HEK293 (cell line): ENCODE measurements around the gene PRPF31.

Experiments
- CTCF ChIA-PET: fragments of 350-600 bp; formaldehyde crosslinking; extraction: SDS; loops from one replicate; lab custom pipeline; 2021; ENCODE audit warnings: antibody characterized with exemption; lab: Yijun Ruan, JAX
- POLR2A ChIA-PET: fragments of 300-600 bp; formaldehyde crosslinking; extraction: SDS; loops from one replicate; lab custom pipeline; 2020; ENCODE audit warnings: antibody characterized with exemption, inconsistent platforms; lab: Yijun Ruan, JAX
- H3K27ac ChIP-seq: fragments of 200-500 bp; sonication (Bioruptor generic); 2 replicates; pipeline ENCODE4 v1.5.1; 2014; ENCODE audit warnings: low read depth, low read length, control low read depth, inconsistent platforms; ENCODE audit errors: extremely low read depth
- H3K36me3 ChIP-seq, 2 experiments: fragments of 200-500 bp in 1 of 2; sonication (Bioruptor generic) in 1 of 2; 1 replicate in 1 of 2; 2 replicates in 1 of 2; pipeline ENCODE4 v1.5.1; 2014 to 2017; ENCODE audit warnings: inconsistent platforms in 2 of 2, low read length in 2 of 2; ENCODE audit not compliant: control insufficient read depth in 2 of 2, insufficient read depth in 1 of 2
- H3K4me1 ChIP-seq: fragments of 200-500 bp; sonication (Bioruptor generic); 2 replicates; pipeline ENCODE4 v1.5.1; 2014; ENCODE audit warnings: mild to moderate bottlenecking, low read length, inconsistent platforms; ENCODE audit not compliant: control insufficient read depth, insufficient read depth
- H3K4me3 ChIP-seq: 2 replicates; pipeline ENCODE4 v1.5.1; 2011; ENCODE audit warnings: low read depth, mild to moderate bottlenecking, control low read depth, low read length, moderate library complexity
- H3K9me3 ChIP-seq: fragments of 200-500 bp; sonication (Bioruptor generic); 2 replicates; pipeline ENCODE4 v1.5.1; 2014; ENCODE audit warnings: low read depth, low read length, inconsistent platforms; ENCODE audit not compliant: control insufficient read depth, insufficient read depth
- KLF1 ChIP-seq: fragments of 450-650 bp; formaldehyde crosslinking; IDR thresholded peaks from 2 replicates; pipeline ENCODE4 v1.5.1; 2016; ENCODE audit warnings: missing biosample characterization, missing genetic modification characterization
- KLF10 ChIP-seq: fragments of 450-650 bp; IDR thresholded peaks from 2 replicates; pipeline ENCODE4 v1.5.1; 2018; ENCODE audit warnings: missing biosample characterization, mild to moderate bottlenecking, missing genetic modification characterization
- KLF17 ChIP-seq: fragments of 450-650 bp; formaldehyde crosslinking; IDR thresholded peaks from 2 replicates; pipeline ENCODE4 v1.5.1; 2016; ENCODE audit warnings: missing biosample characterization, missing genetic modification characterization
- KLF8 ChIP-seq: fragments of 450-650 bp; formaldehyde crosslinking; IDR thresholded peaks from 2 replicates; pipeline ENCODE4 v1.5.1; 2016; ENCODE audit warnings: missing biosample characterization, missing genetic modification characterization
- PRDM2 ChIP-seq: fragments of 450-650 bp; formaldehyde crosslinking; IDR thresholded peaks from 2 replicates; pipeline ENCODE4 v1.5.1; 2016; ENCODE audit warnings: missing biosample characterization, missing genetic modification characterization, borderline replicate concordance
- SP3 ChIP-seq: fragments of 450-650 bp; formaldehyde crosslinking; IDR thresholded peaks from 2 replicates; pipeline ENCODE4 v1.5.1; 2016; ENCODE audit warnings: missing biosample characterization, missing genetic modification characterization
- ZBTB10 ChIP-seq: fragments of 450-650 bp; formaldehyde crosslinking; IDR thresholded peaks from 2 replicates; pipeline ENCODE4 v1.5.1; 2016; ENCODE audit warnings: missing biosample characterization, missing genetic modification characterization
- ZNF10 ChIP-seq: fragments of 450-650 bp; formaldehyde crosslinking; IDR thresholded peaks from 2 replicates; pipeline ENCODE4 v1.5.1; 2017; ENCODE audit warnings: missing biosample characterization, missing genetic modification characterization
- ZNF121 ChIP-seq: fragments of 450-650 bp; formaldehyde crosslinking; IDR thresholded peaks from 2 replicates; pipeline ENCODE4 v1.5.1; 2016; ENCODE audit warnings: missing biosample characterization, missing genetic modification characterization
- ZNF433 ChIP-seq: fragments of 450-650 bp; formaldehyde crosslinking; IDR thresholded peaks from 2 replicates; pipeline ENCODE4 v1.5.1; 2016; ENCODE audit warnings: missing biosample characterization, missing genetic modification characterization, low read depth
- ZNF473 ChIP-seq: fragments of 450-650 bp; formaldehyde crosslinking; IDR thresholded peaks from 2 replicates; pipeline ENCODE4 v1.5.1; 2017; ENCODE audit warnings: missing biosample characterization, missing genetic modification characterization
- ZNF510 ChIP-seq: fragments of 450-650 bp; formaldehyde crosslinking; IDR thresholded peaks from 2 replicates; pipeline ENCODE4 v1.5.1; 2018; ENCODE audit warnings: mild to moderate bottlenecking, missing genetic modification characterization, missing biosample characterization; ENCODE audit not compliant: insufficient replicate concordance
- ZNF777 ChIP-seq: fragments of 450-650 bp; formaldehyde crosslinking; IDR thresholded peaks from 2 replicates; pipeline ENCODE4 v1.5.1; 2017; ENCODE audit warnings: missing biosample characterization, missing genetic modification characterization, borderline replicate concordance

Gene PRPF31

GRCh38 chr19:54164369-54165068 is 49.0 kb downstream of the PRPF31 start (continued):
- TF ChIP-seq SP3 (0 out of 2 replicates have a peak, but pooled peaks have one; percentile 38), KLF10 (tag by site-specific recombination) (no peak), ZNF473 (tag by site-specific recombination) (no peak), ZNF777 (no peak), KLF1 (tag by site-specific recombination) (peak; percentile 92), ZNF433 (tag by site-specific recombination) (no peak), KLF8 (tag by site-specific recombination) (peak; percentile 88), PRDM2 (tag by site-specific recombination) (no peak), ZNF510 (no peak), ZNF121 (no peak), KLF17 (tag by site-specific recombination) (no peak)

- H3K4me1 ChIP-seq = no peaks in the 10 kb centered on the region
- no peaks in the 10 kb centered on the region for H3K36me3 ChIP-seq
- no peak overlapping the region for H3K4me3 ChIP-seq
- no peaks in the 10 kb centered on the region for H3K9me3 ChIP-seq
- H3K27ac ChIP-seq = no peak overlapping the region
- TF ChIP-seq ZBTB10 (tag by site-specific recombination) = no peak
- peak; percentile 60; the same call in 1 of the 2 replicates for TF ChIP-seq ZNF10 (tag by site-specific recombination)
- CTCF ChIA-PET = interaction anchor here (0.6 kb wide), 3 partner anchors 11 to 28 kb away, joined by 3 to 5 read pairs (median 3); no protein-coding TSS in a partner anchor
- POLR2A ChIA-PET = interaction anchor here (1.0 to 3.6 kb wide), 2 partner anchors 24 to 28 kb away, joined by 3 to 17 read pairs; partner anchors contain the start of genes CNOT3 and MBOAT7
Measured at GRCh38 chr19:54165222-54165621, 49.7 kb downstream of the PRPF31 start.
